Endodermal cell (in vitro differentiated cells): ENCODE data around the gene GALE. TPM values are rescaled to one million over a fixed set of nuclear protein-coding genes. Genes with fewer than 3 reads are reported as not detected.

Experiments used
- DNase-seq: peaks from one replicate; pipeline ENCODE4 v3.0.0-alpha.2; 2017
- H3K27ac ChIP-seq: 2 replicates; pipeline ENCODE4 v1.5.1; 2013; ENCODE audit warnings: mild to moderate bottlenecking, low read depth, low read length, moderate library complexity
- H3K27me3 ChIP-seq: 2 replicates; pipeline ENCODE4 v1.6.1; 2013; ENCODE audit warnings: mild to moderate bottlenecking, low read length, moderate library complexity; ENCODE audit not compliant: insufficient read depth, control insufficient read depth, poor library complexity, severe bottlenecking
- H3K36me3 ChIP-seq: 2 replicates; pipeline ENCODE4 v1.7.0; 2013; ENCODE audit warnings: mild to moderate bottlenecking, low read length, moderate library complexity; ENCODE audit not compliant: control insufficient read depth, insufficient read depth
- H3K4me1 ChIP-seq: one replicate; pipeline ENCODE4 v1.7.0; 2013; ENCODE audit warnings: low read length; ENCODE audit not compliant: control insufficient read depth, insufficient read depth
- H3K4me3 ChIP-seq: 2 replicates; pipeline ENCODE4 v1.5.1; 2013; ENCODE audit warnings: mild to moderate bottlenecking, low read length, moderate library complexity
- H3K9ac ChIP-seq: 2 replicates; pipeline ENCODE4 v1.6.1; 2013; ENCODE audit warnings: mild to moderate bottlenecking, low read length, moderate library complexity; ENCODE audit not compliant: poor library complexity, severe bottlenecking; ENCODE audit errors: extremely low read depth
- H3K9me3 ChIP-seq: 2 replicates; pipeline ENCODE4 v1.6.1; 2013; ENCODE audit warnings: mild to moderate bottlenecking, low read length, moderate library complexity; ENCODE audit not compliant: control insufficient read depth
- H3K27ac Mint-ChIP-seq: 2 replicates; pipeline ENCODE4 v1.8.0; 2020; ENCODE audit warnings: mixed read lengths
- H3K27me3 Mint-ChIP-seq: 2 replicates; pipeline ENCODE4 v1.8.0; 2021; ENCODE audit warnings: mild to moderate bottlenecking, mixed read lengths; ENCODE audit not compliant: insufficient read depth
- H3K36me3 Mint-ChIP-seq: 2 replicates; pipeline ENCODE4 v1.8.0; 2020; ENCODE audit warnings: low read depth, mixed read lengths
- H3K4me1 Mint-ChIP-seq: 2 replicates; pipeline ENCODE4 v1.8.0; 2020; ENCODE audit warnings: mixed read lengths
- H3K4me3 Mint-ChIP-seq: 2 replicates; pipeline ENCODE4 v1.8.0; 2020; ENCODE audit warnings: mild to moderate bottlenecking, moderate library complexity, mixed read lengths
- H3K9me3 Mint-ChIP-seq: 2 replicates; pipeline ENCODE4 v1.8.0; 2020; ENCODE audit warnings: mild to moderate bottlenecking, mixed read lengths
- WGBS, 2 experiments: methylation state at CpG; one replicate each; pipeline versions ENCODE4 v1.1.5 to v1.1.7; 2013; ENCODE audit warnings: missing lambda C conversion rate in 2 of 2, mixed read lengths in 1 of 2; ENCODE audit not compliant: insufficient coverage in 1 of 2, insufficient read length in 1 of 2; 5-methylcytosine and 5-hydroxymethylcytosine counted together
- total RNA-seq, 2 donors: library from RNA; stranded (reverse); fragmentation: NEBNext Ultra II Directional in 1 of 2; extraction: Animal tissue kit (Norgen Biotek cat#: 25700) in 1 of 2; gene quantifications; 2 replicates in 1 of 2; 3 replicates in 1 of 2; pipeline ENCODE4 v1.2.1, GENCODE V29; 2021
- TF ChIP-seq, protein P1 (sequence below): fragments of 200-600 bp; sonication (generic); conservative IDR thresholded peaks from 2 replicates; pipeline ENCODE4 v1.5.0; 2021; ENCODE audit warnings: antibody characterized with exemption, mild to moderate bottlenecking

The GALE gene
- total RNA-seq, 2 donors from 2014 or later = 60.4 to 66.0 TPM

DNA sequence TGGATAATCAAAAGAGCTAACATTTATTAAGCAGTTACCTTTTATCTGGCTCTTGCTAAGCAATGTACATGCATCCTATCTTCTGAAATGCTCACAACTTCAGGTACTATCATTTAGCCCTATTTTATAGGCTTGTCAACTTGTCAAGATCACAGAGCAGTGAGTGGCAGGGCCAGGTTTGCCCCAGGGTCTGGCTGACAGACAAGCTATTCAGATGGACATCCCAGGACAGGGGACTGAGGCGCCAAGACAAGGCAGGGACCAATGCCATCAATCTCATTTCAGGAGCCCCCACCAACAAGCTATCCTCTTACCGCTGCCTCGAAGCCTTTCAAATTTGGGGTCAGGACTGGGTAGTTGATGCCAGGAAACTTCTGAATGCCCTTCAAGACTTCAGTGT is 15.8 kb upstream of the GALE start:
- Histone ChIP-seq H3K36me3 (peaks cover 20% of the 10 kb centered on the region), H3K9ac (no peak overlapping the region), H3K4me3 (no peak overlapping the region), H3K4me1 (no peaks in the 10 kb centered on the region), H3K27me3 (no peaks in the 10 kb centered on the region), H3K9me3 (no peaks in the 10 kb centered on the region), H3K27ac (no peak overlapping the region)
- TF ChIP-seq, protein P1, sequence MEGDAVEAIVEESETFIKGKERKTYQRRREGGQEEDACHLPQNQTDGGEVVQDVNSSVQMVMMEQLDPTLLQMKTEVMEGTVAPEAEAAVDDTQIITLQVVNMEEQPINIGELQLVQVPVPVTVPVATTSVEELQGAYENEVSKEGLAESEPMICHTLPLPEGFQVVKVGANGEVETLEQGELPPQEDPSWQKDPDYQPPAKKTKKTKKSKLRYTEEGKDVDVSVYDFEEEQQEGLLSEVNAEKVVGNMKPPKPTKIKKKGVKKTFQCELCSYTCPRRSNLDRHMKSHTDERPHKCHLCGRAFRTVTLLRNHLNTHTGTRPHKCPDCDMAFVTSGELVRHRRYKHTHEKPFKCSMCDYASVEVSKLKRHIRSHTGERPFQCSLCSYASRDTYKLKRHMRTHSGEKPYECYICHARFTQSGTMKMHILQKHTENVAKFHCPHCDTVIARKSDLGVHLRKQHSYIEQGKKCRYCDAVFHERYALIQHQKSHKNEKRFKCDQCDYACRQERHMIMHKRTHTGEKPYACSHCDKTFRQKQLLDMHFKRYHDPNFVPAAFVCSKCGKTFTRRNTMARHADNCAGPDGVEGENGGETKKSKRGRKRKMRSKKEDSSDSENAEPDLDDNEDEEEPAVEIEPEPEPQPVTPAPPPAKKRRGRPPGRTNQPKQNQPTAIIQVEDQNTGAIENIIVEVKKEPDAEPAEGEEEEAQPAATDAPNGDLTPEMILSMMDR = no peak
- H3K4me3 Mint-ChIP-seq = no peak overlapping the region
- no peaks in the 10 kb centered on the region for H3K9me3 Mint-ChIP-seq
- 94 to 100% methylated on average over 1 to 3 of the region's 3 CpGs for WGBS, 2 experiments
- H3K36me3 Mint-ChIP-seq = peaks cover 18% of the 10 kb centered on the region
- H3K27me3 Mint-ChIP-seq = no peaks in the 10 kb centered on the region
- no peak for DNase-seq
- H3K27ac Mint-ChIP-seq = no peak overlapping the region
- H3K4me1 Mint-ChIP-seq = no peaks in the 10 kb centered on the region

DNA sequence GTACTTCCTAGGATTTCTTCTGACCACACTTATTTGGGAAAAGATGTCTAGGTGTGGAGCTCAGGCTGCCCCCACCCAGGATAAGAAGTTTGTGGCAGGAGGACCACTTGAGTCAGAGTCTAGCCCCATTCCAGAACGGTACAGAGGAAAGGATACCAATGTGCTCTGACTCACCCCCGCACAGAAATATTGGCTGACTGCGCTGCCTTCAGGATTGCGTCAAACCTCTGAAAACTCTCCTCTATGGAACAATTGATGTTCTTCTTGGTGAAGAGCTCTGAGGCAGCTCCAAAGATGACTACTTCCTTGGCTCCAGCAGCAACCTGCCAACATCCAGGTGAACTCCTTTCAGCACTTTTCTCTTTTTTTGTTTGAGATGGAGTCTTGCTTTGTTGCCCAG is 13.5 kb upstream of the GALE start:
- H3K36me3 ChIP-seq = peaks cover 20% of the 10 kb centered on the region
- Mint-ChIP-seq H3K4me1 (peaks cover 2% of the 10 kb centered on the region), H3K27me3 (no peaks in the 10 kb centered on the region), H3K9me3 (no peaks in the 10 kb centered on the region), H3K4me3 (no peak overlapping the region), H3K36me3 (peaks cover 18% of the 10 kb centered on the region), H3K27ac (no peak overlapping the region)
- no peak for DNase-seq
- no peaks in the 10 kb centered on the region for H3K27me3 ChIP-seq
- H3K9me3 ChIP-seq = no peaks in the 10 kb centered on the region
- H3K9ac ChIP-seq = no peak overlapping the region
- H3K4me3 ChIP-seq = no peak overlapping the region
- H3K4me1 ChIP-seq = no peaks in the 10 kb centered on the region
- WGBS, 2 experiments = 93 to 98% methylated on average over 4 of the region's 4 CpGs
- TF ChIP-seq, protein P1 = no peak
- no peak overlapping the region for H3K27ac ChIP-seq

DNA sequence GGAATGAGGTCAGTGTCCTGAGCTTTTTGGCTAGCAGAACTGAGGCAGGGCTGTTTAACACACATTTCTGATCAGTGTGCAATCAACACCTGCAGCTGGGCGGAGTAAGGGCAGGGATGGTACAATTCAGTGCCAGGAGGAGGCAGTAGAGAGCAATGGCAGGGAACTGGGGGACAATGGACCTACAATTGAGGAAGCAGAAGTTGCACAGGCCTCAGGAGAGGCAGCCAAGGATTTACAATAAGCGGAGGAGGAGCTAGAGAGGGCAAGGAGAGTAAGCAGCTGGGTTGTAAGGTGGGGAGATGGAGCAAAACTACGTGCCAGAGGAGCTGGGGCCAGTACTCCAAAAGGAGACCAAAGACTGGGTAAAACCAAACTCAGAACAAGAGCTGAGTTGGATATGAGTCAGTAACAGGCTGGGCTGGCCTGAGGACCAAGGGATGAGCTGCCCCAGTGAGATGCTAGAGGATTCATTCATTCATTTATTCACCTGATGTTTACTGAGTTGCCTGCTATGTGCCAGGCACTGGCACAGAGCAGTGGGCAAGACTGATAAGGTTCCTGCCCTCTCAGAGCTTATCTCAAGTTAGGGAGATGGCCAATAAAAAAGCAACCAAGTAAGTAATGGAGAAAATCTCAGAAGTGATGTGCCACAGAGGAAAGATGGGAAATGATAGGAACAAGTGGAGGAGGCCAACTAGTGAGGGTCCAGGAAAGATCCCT is 10.4 kb upstream of the GALE start:
- no peak overlapping the region for H3K27ac ChIP-seq
- no peaks in the 10 kb centered on the region for H3K9me3 ChIP-seq
- Mint-ChIP-seq H3K4me3 (no peak overlapping the region), H3K27ac (no peak overlapping the region), H3K36me3 (peaks cover 24% of the 10 kb centered on the region), H3K27me3 (no peaks in the 10 kb centered on the region), H3K9me3 (no peaks in the 10 kb centered on the region), H3K4me1 (peaks cover 2% of the 10 kb centered on the region)
- WGBS, 2 experiments = 66 to 79% methylated on average over 3 of the region's 3 CpGs
- TF ChIP-seq, protein P1 = peak; percentile 88
- no peaks in the 10 kb centered on the region for H3K27me3 ChIP-seq
- DNase-seq = peak; percentile 91
- no peaks in the 10 kb centered on the region for H3K4me1 ChIP-seq
- peaks cover 9% of the 10 kb centered on the region for H3K36me3 ChIP-seq
- H3K9ac ChIP-seq = no peak overlapping the region
- no peak overlapping the region for H3K4me3 ChIP-seq
